K562 (cell line): ENCODE data around the gene TRMT1L. TPM values are rescaled to one million over a fixed set of nuclear protein-coding genes. Genes with fewer than 3 reads are reported as not detected.

ENCODE experiments used
- BHLHE40 ChIP-seq: IDR thresholded peaks from 2 replicates; pipeline ENCODE4 v1.6.1; 2011; ENCODE audit warnings: low read length, improper control_type of control experiment
- BRCA1 ChIP-seq, 2 experiments: fragments of 450-650 bp in 1 of 2; sonication (generic) in 1 of 2; formaldehyde crosslinking in 1 of 2; IDR thresholded peaks; 2 replicates each; pipeline versions ENCODE4 v1.5.0 to v1.6.1; 2017 to 2020; ENCODE audit warnings: mild to moderate bottlenecking in 1 of 2, missing genetic modification reagents in 1 of 2
- CBFB ChIP-seq: sonication (generic); formaldehyde crosslinking; IDR thresholded peaks from 2 replicates; pipeline ENCODE4 v1.4.0; 2020; ENCODE audit warnings: mild to moderate bottlenecking, missing genetic modification reagents
- COPS2 ChIP-seq: fragments of 450-650 bp; conservative IDR thresholded peaks from 2 replicates; pipeline ENCODE4 v1.6.1; 2016; ENCODE audit warnings: mild to moderate bottlenecking, moderate library complexity
- FIP1L1 ChIP-seq: fragments of 200-400 bp; formaldehyde crosslinking; IDR thresholded peaks from 2 replicates; pipeline ENCODE4 v1.6.1; 2018; ENCODE audit warnings: mild to moderate bottlenecking, low read depth, low read length; ENCODE audit not compliant: poor library complexity, severe bottlenecking
- MAFG ChIP-seq: fragments of 450-650 bp; conservative IDR thresholded peaks from 2 replicates; pipeline ENCODE4 v1.6.1; 2016; ENCODE audit warnings: missing genetic modification characterization, missing compliant biosample characterization
- MAZ ChIP-seq, 2 experiments: fragments of 450-650 bp in 1 of 2; sonication (generic) in 1 of 2; formaldehyde crosslinking; IDR thresholded peaks in 1 of 2; conservative IDR thresholded peaks in 1 of 2; 2 replicates each; pipeline versions ENCODE4 v1.4.0 to v1.5.0; 2020; ENCODE audit warnings: mild to moderate bottlenecking in 1 of 2, missing genetic modification reagents in 1 of 2
- NR2C2 ChIP-seq, 2 experiments: fragments of 200-800 bp in 1 of 2; sonication (Bioruptor generic) in 1 of 2; sonication (generic) in 1 of 2; formaldehyde crosslinking in 1 of 2; IDR thresholded peaks; 2 replicates each; pipeline versions ENCODE4 v1.6.1 to v1.8.0; 2016 to 2022; ENCODE audit warnings: mild to moderate bottlenecking in 1 of 2, missing compliant biosample characterization in 1 of 2, missing genetic modification characterization in 1 of 2, missing genetic modification reagents in 1 of 2
- SRF ChIP-seq, 2 experiments: fragments of 250-450, 450-650 bp in 1 of 2; sonication (Bioruptor Pico) in 1 of 2; sonication (generic) in 1 of 2; formaldehyde crosslinking; IDR thresholded peaks; 2 replicates each; pipeline versions ENCODE4 v1.5.0 to v1.5.1; 2020 to 2022; ENCODE audit warnings: mild to moderate bottlenecking in 1 of 2, missing genetic modification reagents in 1 of 2
- TAL1 ChIP-seq: fragments of 450-650 bp; IDR thresholded peaks from 2 replicates; pipeline ENCODE4 v1.6.1; 2016; ENCODE audit warnings: mild to moderate bottlenecking
- ZNF143 ChIP-seq: sonication (generic); formaldehyde crosslinking; IDR thresholded peaks from 2 replicates; pipeline ENCODE4 v1.9.0; 2022; ENCODE audit warnings: mild to moderate bottlenecking, missing genetic modification reagents
- ZNF354B ChIP-seq: fragments of 250-450 bp; sonication (Bioruptor Pico); IDR thresholded peaks from 2 replicates; pipeline ENCODE4 v1.4.0; 2020
- ZNF384 ChIP-seq: IDR thresholded peaks from 2 replicates; pipeline ENCODE4 v1.6.1; 2012; ENCODE audit warnings: low read depth, low read length, improper control_type of control experiment
- polyA plus RNA-seq, 8 experiments: library from polyadenylated mRNA; depleted of rRNA in 4 of 8; stranded (reverse) in 5 of 8; unstranded in 3 of 8; fragments of >200 nt; fragmentation: Nextera tagmentation in 2 of 8; fragmentation: Illumina TruSeq in 1 of 8; extraction: Ambion mirVana in 2 of 8; extraction: Trizol in 1 of 8; gene quantifications; 2 replicates each; pipeline versions ENCODE4 v1.2.1 to v1.2.3, GENCODE V29; 2011 to 2014; ENCODE audit warnings: inconsistent platforms in 1 of 8, missing spikeins in 1 of 8
- total RNA-seq, 7 experiments: library from RNA; depleted of rRNA in 6 of 7; stranded (reverse); fragments of >200 nt in 6 of 7; fragmentation: Illumina TruSeq in 2 of 7; extraction: Trizol in 2 of 7; gene quantifications; 2 replicates each; pipeline versions ENCODE4 v1.2.1 to v1.2.3, GENCODE V29; 2011 to 2021; ENCODE audit warnings: low replicate concordance in 1 of 7
- TF ChIP-seq, protein P1 (sequence below): fragments of 200-600 bp; sonication (generic); IDR thresholded peaks from one replicate; pipeline ENCODE4 v1.6.1; 2012; ENCODE audit warnings: mild to moderate bottlenecking, low read depth, low read length, inconsistent platforms

TRMT1L gene
- total and polyA plus RNA-seq, 9 of the 15 experiments (the other 6 are each of a cell fraction or from before 2014, with no cell fraction given) = 6.4 to 88.9 (median 32.9) TPM

- TF ChIP-seq, protein P1, sequence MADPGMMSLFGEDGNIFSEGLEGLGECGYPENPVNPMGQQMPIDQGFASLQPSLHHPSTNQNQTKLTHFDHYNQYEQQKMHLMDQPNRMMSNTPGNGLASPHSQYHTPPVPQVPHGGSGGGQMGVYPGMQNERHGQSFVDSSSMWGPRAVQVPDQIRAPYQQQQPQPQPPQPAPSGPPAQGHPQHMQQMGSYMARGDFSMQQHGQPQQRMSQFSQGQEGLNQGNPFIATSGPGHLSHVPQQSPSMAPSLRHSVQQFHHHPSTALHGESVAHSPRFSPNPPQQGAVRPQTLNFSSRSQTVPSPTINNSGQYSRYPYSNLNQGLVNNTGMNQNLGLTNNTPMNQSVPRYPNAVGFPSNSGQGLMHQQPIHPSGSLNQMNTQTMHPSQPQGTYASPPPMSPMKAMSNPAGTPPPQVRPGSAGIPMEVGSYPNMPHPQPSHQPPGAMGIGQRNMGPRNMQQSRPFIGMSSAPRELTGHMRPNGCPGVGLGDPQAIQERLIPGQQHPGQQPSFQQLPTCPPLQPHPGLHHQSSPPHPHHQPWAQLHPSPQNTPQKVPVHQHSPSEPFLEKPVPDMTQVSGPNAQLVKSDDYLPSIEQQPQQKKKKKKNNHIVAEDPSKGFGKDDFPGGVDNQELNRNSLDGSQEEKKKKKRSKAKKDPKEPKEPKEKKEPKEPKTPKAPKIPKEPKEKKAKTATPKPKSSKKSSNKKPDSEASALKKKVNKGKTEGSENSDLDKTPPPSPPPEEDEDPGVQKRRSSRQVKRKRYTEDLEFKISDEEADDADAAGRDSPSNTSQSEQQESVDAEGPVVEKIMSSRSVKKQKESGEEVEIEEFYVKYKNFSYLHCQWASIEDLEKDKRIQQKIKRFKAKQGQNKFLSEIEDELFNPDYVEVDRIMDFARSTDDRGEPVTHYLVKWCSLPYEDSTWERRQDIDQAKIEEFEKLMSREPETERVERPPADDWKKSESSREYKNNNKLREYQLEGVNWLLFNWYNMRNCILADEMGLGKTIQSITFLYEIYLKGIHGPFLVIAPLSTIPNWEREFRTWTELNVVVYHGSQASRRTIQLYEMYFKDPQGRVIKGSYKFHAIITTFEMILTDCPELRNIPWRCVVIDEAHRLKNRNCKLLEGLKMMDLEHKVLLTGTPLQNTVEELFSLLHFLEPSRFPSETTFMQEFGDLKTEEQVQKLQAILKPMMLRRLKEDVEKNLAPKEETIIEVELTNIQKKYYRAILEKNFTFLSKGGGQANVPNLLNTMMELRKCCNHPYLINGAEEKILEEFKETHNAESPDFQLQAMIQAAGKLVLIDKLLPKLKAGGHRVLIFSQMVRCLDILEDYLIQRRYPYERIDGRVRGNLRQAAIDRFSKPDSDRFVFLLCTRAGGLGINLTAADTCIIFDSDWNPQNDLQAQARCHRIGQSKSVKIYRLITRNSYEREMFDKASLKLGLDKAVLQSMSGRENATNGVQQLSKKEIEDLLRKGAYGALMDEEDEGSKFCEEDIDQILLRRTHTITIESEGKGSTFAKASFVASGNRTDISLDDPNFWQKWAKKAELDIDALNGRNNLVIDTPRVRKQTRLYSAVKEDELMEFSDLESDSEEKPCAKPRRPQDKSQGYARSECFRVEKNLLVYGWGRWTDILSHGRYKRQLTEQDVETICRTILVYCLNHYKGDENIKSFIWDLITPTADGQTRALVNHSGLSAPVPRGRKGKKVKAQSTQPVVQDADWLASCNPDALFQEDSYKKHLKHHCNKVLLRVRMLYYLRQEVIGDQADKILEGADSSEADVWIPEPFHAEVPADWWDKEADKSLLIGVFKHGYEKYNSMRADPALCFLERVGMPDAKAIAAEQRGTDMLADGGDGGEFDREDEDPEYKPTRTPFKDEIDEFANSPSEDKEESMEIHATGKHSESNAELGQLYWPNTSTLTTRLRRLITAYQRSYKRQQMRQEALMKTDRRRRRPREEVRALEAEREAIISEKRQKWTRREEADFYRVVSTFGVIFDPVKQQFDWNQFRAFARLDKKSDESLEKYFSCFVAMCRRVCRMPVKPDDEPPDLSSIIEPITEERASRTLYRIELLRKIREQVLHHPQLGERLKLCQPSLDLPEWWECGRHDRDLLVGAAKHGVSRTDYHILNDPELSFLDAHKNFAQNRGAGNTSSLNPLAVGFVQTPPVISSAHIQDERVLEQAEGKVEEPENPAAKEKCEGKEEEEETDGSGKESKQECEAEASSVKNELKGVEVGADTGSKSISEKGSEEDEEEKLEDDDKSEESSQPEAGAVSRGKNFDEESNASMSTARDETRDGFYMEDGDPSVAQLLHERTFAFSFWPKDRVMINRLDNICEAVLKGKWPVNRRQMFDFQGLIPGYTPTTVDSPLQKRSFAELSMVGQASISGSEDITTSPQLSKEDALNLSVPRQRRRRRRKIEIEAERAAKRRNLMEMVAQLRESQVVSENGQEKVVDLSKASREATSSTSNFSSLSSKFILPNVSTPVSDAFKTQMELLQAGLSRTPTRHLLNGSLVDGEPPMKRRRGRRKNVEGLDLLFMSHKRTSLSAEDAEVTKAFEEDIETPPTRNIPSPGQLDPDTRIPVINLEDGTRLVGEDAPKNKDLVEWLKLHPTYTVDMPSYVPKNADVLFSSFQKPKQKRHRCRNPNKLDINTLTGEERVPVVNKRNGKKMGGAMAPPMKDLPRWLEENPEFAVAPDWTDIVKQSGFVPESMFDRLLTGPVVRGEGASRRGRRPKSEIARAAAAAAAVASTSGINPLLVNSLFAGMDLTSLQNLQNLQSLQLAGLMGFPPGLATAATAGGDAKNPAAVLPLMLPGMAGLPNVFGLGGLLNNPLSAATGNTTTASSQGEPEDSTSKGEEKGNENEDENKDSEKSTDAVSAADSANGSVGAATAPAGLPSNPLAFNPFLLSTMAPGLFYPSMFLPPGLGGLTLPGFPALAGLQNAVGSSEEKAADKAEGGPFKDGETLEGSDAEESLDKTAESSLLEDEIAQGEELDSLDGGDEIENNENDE = no peak
- TF ChIP-seq TAL1 (peak; percentile 35; the same call in 1 of the 2 replicates), BHLHE40 (no peak), MAFG (tag) (peak; percentile 82), CBFB (no peak), ZNF143 (CRISPR knock-in tag) (no peak), NR2C2 (CRISPR knock-in tag; IDR thresholded peaks at IDR 0.05) (no peak), NR2C2 (tag; IDR thresholded peaks at IDR 0.05) (no peak), ZNF384 (no peak), SRF (CRISPR knock-in tag; IDR thresholded peaks at IDR 0.05) (no peak), COPS2 (no peak), ZNF354B (CRISPR knock-in tag) (no peak), BRCA1 (IDR thresholded peaks at IDR 0.05) (no peak), BRCA1 (CRISPR knock-in tag; IDR thresholded peaks at IDR 0.05) (no peak), MAZ (CRISPR knock-in tag; conservative IDR thresholded peaks at IDR 0.05 in 1 of 2, IDR thresholded peaks at IDR 0.05 in 1 of 2) (no peak), FIP1L1 (no peak)
These were observed 5.5 kb downstream of the TRMT1L start (continued) for GRCh38 chr1:185151215-185151614.
